ENCODE measurements around the gene LRRC56.

DNA sequence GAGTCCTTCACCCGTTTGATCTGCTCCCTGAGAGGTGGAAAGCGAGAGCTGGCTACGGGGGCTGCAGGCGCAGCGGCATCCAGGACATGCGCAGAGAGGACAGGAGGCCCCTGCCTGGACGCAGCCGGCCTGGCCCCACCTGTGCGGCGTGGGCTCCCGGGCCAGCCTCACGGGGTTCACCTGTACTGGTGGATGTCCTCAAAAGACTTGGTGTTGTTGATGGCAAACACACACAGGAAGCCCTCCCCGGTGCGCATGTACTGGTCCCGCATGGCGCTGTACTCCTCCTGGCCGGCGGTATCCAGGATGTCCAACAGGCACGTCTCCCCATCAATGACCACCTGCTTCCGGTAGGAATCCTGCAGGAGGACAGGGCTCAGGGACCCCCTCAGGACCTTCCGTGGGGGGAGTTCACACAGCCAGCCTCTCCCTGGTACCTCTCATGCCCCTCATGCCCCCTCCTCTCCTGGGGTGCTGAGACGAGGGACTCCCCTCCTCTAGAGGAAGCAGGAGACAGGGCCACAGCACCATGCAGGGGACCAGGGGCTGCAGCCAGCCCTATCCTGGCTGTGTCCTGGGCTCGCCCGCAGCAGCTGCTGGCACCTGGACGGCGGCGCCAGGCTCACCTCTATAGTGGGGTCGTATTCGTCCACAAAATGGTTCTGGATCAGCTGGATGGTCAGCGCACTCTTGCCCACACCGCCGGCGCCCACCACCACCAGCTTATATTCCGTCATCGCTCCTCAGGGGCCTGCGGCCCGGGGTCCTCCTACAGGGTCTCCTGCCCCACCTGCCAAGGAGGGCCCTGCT lies 3.5 kb upstream of the LRRC56 start:
- TF ChIP-seq, protein P1, sequence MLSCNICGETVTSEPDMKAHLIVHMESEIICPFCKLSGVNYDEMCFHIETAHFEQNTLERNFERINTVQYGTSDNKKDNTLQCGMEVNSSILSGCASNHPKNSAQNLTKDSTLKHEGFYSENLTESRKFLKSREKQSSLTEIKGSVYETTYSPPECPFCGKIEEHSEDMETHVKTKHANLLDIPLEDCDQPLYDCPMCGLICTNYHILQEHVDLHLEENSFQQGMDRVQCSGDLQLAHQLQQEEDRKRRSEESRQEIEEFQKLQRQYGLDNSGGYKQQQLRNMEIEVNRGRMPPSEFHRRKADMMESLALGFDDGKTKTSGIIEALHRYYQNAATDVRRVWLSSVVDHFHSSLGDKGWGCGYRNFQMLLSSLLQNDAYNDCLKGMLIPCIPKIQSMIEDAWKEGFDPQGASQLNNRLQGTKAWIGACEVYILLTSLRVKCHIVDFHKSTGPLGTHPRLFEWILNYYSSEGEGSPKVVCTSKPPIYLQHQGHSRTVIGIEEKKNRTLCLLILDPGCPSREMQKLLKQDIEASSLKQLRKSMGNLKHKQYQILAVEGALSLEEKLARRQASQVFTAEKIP (CRISPR knock-in tag; IDR thresholded peaks at IDR 0.05; ENCODE audit: borderline replicate concordance), result no peak
- TF ChIP-seq, protein P2, sequence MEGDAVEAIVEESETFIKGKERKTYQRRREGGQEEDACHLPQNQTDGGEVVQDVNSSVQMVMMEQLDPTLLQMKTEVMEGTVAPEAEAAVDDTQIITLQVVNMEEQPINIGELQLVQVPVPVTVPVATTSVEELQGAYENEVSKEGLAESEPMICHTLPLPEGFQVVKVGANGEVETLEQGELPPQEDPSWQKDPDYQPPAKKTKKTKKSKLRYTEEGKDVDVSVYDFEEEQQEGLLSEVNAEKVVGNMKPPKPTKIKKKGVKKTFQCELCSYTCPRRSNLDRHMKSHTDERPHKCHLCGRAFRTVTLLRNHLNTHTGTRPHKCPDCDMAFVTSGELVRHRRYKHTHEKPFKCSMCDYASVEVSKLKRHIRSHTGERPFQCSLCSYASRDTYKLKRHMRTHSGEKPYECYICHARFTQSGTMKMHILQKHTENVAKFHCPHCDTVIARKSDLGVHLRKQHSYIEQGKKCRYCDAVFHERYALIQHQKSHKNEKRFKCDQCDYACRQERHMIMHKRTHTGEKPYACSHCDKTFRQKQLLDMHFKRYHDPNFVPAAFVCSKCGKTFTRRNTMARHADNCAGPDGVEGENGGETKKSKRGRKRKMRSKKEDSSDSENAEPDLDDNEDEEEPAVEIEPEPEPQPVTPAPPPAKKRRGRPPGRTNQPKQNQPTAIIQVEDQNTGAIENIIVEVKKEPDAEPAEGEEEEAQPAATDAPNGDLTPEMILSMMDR (CRISPR knock-in tag; IDR thresholded peaks at IDR 0.05), result no peak
